AG09309 (cell line): ENCODE measurements around the gene INPP5F.
"Not testable (repeated sequence)": the region's sequence is repeated elsewhere in the genome, so short reads cannot be mapped to it uniquely, and the experiment has no call there.

ENCODE experiments used
- DNase-seq: peaks from one replicate; pipeline ENCODE4 v3.0.0-alpha.2; 2010; ENCODE audit warnings: low read depth
- H3K4me3 ChIP-seq: 2 replicates; pipeline ENCODE4 v1.5.1; 2011; ENCODE audit warnings: mild to moderate bottlenecking, low read depth, low read length, moderate library complexity; ENCODE audit not compliant: control insufficient read depth
- CTCF ChIP-seq: IDR thresholded peaks from 2 replicates; pipeline ENCODE4 v1.5.1; 2011; ENCODE audit warnings: mild to moderate bottlenecking, low read depth, low read length, inconsistent platforms; ENCODE audit not compliant: insufficient read depth, control insufficient read depth; ENCODE audit errors: missing control alignments

The INPP5F gene

GRCh38 chr10:119706521-119707278 lies 19.1 kb upstream of the INPP5F start:
- DNase-seq, result no peak
- no peak for TF ChIP-seq CTCF
- no peak overlapping the region for H3K4me3 ChIP-seq

GRCh38 chr10:119707331-119707730 lies 18.5 kb upstream of the INPP5F start:
- DNase-seq, H3K4me3 ChIP-seq: not testable (repeated sequence)

GRCh38 chr10:119710935-119711334 lies 14.9 kb upstream of the INPP5F start:
- H3K4me3 ChIP-seq, DNase-seq: not testable (repeated sequence)

GRCh38 chr10:119713744-119714483 lies 11.9 kb upstream of the INPP5F start:
- TF ChIP-seq CTCF, result no peak
- no peak overlapping the region for H3K4me3 ChIP-seq
- no peak for DNase-seq

GRCh38 chr10:119714484-119714816 lies 11.4 kb upstream of the INPP5F start:
- TF ChIP-seq CTCF, result no peak
- DNase-seq, result no peak
- no peak overlapping the region for H3K4me3 ChIP-seq

GRCh38 chr10:119715628-119716505 lies 10.0 kb upstream of the INPP5F start:
- TF ChIP-seq CTCF, result no peak
- no peak overlapping the region for H3K4me3 ChIP-seq
- no peak for DNase-seq

- no peak for DNase-seq
- no peak for TF ChIP-seq CTCF
- no peak overlapping the region for H3K4me3 ChIP-seq
Measured at GRCh38 chr10:119723161-119723560, 2.7 kb upstream of the INPP5F start.
